WTC11 (cell line): Measurements from ENCODE around the gene RIMKLB. TPM values are rescaled to one million over a fixed set of nuclear protein-coding genes. Genes with fewer than 3 reads are reported as not detected.

Source experiments
- total RNA-seq: library from RNA; stranded (reverse); gene quantifications from 3 replicates; pipeline ENCODE4 v1.2.3, GENCODE V29; 2021

The RIMKLB gene
- total RNA-seq, 1 experiment from 2014 or later: 106 TPM

Other genes starting within 250 kb of the RIMKLB start
- 0.11 to 0.20 TPM in 2 of 3 replicates, not detected in the other for gene CLEC6A, start 242.0 kb upstream of the RIMKLB start, total RNA-seq
- 0.09 to 0.16 TPM in 2 of 3 replicates, not detected in the other for gene CLEC4D, start 184.5 kb upstream of the RIMKLB start, total RNA-seq
- not detected in 3 replicates for gene CLEC4E, start 157.1 kb upstream of the RIMKLB start, total RNA-seq
- 0.13 TPM in 1 of 3 replicates, not detected in the others for gene AICDA, start 85.1 kb upstream of the RIMKLB start, total RNA-seq
- gene MFAP5, start 35.2 kb upstream of the RIMKLB start, total RNA-seq: 0.69 to 0.96 TPM in 2 of 3 replicates, not detected in the other
- gene A2ML1, start 124.6 kb downstream of the RIMKLB start, total RNA-seq: 9.1 to 11.5 TPM (median 10.5 TPM) in 3 replicates
- 733 to 940 TPM (median 913 TPM) in 3 replicates for gene PHC1, start 216.5 kb downstream of the RIMKLB start, total RNA-seq